SK-N-SH treated with all-trans-retinoic acid at 6 μM for 48 hours (cell line): Measurements from ENCODE around the gene POLE.

Experiments used
- ATAC-seq: fragments of 200-7000 bp; cut with Tn5 transposase; 3 replicates; pipeline ENCODE4 v1.9.1; 2020; ENCODE audit warnings: mild to moderate bottlenecking, moderate library complexity
- ARNTL ChIP-seq: fragments of 450-650 bp; formaldehyde crosslinking; IDR thresholded peaks from 2 replicates; pipeline ENCODE4 v1.5.0; 2020; ENCODE audit warnings: low read depth, mild to moderate bottlenecking, moderate library complexity, borderline replicate concordance
- BACH2 ChIP-seq: fragments of 250-450 bp; sonication (Bioruptor Pico); IDR thresholded peaks from 2 replicates; pipeline ENCODE4 v1.9.0; 2021; ENCODE audit warnings: mild to moderate bottlenecking, borderline replicate concordance
- ESRRG ChIP-seq: fragments of 250-450 bp; sonication (Bioruptor Pico); IDR thresholded peaks from 2 replicates; pipeline ENCODE4 v1.6.1; 2021; ENCODE audit warnings: mild to moderate bottlenecking
- GLIS3 ChIP-seq: fragments of 250-450 bp; sonication (Bioruptor Pico); IDR thresholded peaks from 2 replicates; pipeline ENCODE4 v1.5.0; 2020; ENCODE audit warnings: mild to moderate bottlenecking, moderate library complexity
- POU6F1 ChIP-seq: fragments of 250-450 bp; sonication (Bioruptor Pico); IDR thresholded peaks from 2 replicates; pipeline ENCODE4 v1.8.0; 2021; ENCODE audit warnings: low read depth, mild to moderate bottlenecking, moderate library complexity, borderline replicate concordance
- RARB ChIP-seq: fragments of 250-450 bp; sonication (Bioruptor Pico); IDR thresholded peaks from 2 replicates; pipeline ENCODE4 v1.8.0; 2021; ENCODE audit warnings: mild to moderate bottlenecking, moderate library complexity
- SNAI2 ChIP-seq: fragments of 250-450 bp; sonication (Bioruptor Pico); IDR thresholded peaks from 2 replicates; pipeline ENCODE4 v1.5.0; 2020; ENCODE audit warnings: mild to moderate bottlenecking, moderate library complexity
- ZFP3 ChIP-seq: fragments of 250-450 bp; sonication (Bioruptor Pico); IDR thresholded peaks from 2 replicates; pipeline ENCODE4 v1.5.0; 2020; ENCODE audit warnings: mild to moderate bottlenecking, moderate library complexity
- ZNF565 ChIP-seq: fragments of 450-650 bp; formaldehyde crosslinking; conservative IDR thresholded peaks from 2 replicates; pipeline ENCODE4 v1.5.0; 2020; ENCODE audit warnings: low read depth, mild to moderate bottlenecking, moderate library complexity
- ZNF70 ChIP-seq: fragments of 450-650 bp; formaldehyde crosslinking; IDR thresholded peaks from 2 replicates; pipeline ENCODE4 v1.5.0; 2020; ENCODE audit warnings: mild to moderate bottlenecking, moderate library complexity
- ZNF8 ChIP-seq: fragments of 450-650 bp; formaldehyde crosslinking; IDR thresholded peaks from 2 replicates; pipeline ENCODE4 v1.5.0; 2020; ENCODE audit warnings: mild to moderate bottlenecking, moderate library complexity
- TF ChIP-seq, protein P1 (sequence below): fragments of 250-450 bp; sonication (Bioruptor Pico); IDR thresholded peaks from 2 replicates; pipeline ENCODE4 v1.5.1; 2020; ENCODE audit warnings: low read depth, mild to moderate bottlenecking, moderate library complexity
- TF ChIP-seq, protein P2 (sequence below): fragments of 250-450 bp; sonication (Bioruptor Pico); IDR thresholded peaks from 2 replicates; pipeline ENCODE4 v1.5.0; 2020; ENCODE audit warnings: mild to moderate bottlenecking, moderate library complexity

The POLE gene

GRCh38 chr12:132675757-132676432 lies 11.2 kb downstream of the POLE start:
- TF ChIP-seq RARB (no peak), GLIS3 (no peak), ZNF8 (no peak), BACH2 (no peak)
- TF ChIP-seq, protein P1, sequence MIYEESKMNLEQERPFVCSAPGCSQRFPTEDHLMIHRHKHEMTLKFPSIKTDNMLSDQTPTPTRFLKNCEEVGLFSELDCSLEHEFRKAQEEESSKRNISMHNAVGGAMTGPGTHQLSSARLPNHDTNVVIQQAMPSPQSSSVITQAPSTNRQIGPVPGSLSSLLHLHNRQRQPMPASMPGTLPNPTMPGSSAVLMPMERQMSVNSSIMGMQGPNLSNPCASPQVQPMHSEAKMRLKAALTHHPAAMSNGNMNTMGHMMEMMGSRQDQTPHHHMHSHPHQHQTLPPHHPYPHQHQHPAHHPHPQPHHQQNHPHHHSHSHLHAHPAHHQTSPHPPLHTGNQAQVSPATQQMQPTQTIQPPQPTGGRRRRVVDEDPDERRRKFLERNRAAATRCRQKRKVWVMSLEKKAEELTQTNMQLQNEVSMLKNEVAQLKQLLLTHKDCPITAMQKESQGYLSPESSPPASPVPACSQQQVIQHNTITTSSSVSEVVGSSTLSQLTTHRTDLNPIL, result no peak
- ATAC-seq, result no peak

DNA sequence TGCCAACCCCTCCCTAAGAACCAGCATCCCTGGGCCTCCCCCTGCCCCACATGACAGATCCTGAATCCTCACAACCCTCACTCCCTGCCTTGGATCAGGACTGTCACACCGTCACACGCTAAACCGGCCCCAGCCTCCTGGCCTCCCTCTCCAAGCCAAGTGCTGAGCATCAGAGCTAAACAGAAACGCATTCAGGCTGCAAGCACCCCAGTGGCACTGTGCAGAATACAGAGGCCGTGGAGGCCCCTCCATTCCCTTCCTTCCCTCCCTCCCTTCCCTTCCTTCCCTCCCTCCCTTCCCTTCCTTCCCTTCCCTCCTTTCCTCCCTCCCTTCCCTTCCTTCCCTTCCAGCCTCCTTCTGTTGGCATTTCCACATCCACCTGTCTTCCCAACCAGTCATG lies 12.6 kb downstream of the POLE start:
- ATAC-seq, result no peak
- TF ChIP-seq ESRRG (CRISPR knock-in tag), result no peak
- no peak for TF ChIP-seq ZNF70 (CRISPR knock-in tag)
- TF ChIP-seq ARNTL (CRISPR knock-in tag), result no peak
- TF ChIP-seq POU6F1 (CRISPR knock-in tag), result no peak
- no peak for TF ChIP-seq ZNF565 (CRISPR knock-in tag)

GRCh38 chr12:132673288-132674179 lies 13.6 kb downstream of the POLE start:
- no peak for ATAC-seq
- no peak for TF ChIP-seq ZNF565 (CRISPR knock-in tag)
- TF ChIP-seq, protein P2, sequence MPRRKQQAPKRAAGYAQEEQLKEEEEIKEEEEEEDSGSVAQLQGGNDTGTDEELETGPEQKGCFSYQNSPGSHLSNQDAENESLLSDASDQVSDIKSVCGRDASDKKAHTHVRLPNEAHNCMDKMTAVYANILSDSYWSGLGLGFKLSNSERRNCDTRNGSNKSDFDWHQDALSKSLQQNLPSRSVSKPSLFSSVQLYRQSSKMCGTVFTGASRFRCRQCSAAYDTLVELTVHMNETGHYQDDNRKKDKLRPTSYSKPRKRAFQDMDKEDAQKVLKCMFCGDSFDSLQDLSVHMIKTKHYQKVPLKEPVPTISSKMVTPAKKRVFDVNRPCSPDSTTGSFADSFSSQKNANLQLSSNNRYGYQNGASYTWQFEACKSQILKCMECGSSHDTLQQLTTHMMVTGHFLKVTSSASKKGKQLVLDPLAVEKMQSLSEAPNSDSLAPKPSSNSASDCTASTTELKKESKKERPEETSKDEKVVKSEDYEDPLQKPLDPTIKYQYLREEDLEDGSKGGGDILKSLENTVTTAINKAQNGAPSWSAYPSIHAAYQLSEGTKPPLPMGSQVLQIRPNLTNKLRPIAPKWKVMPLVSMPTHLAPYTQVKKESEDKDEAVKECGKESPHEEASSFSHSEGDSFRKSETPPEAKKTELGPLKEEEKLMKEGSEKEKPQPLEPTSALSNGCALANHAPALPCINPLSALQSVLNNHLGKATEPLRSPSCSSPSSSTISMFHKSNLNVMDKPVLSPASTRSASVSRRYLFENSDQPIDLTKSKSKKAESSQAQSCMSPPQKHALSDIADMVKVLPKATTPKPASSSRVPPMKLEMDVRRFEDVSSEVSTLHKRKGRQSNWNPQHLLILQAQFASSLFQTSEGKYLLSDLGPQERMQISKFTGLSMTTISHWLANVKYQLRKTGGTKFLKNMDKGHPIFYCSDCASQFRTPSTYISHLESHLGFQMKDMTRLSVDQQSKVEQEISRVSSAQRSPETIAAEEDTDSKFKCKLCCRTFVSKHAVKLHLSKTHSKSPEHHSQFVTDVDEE (CRISPR knock-in tag), result no peak
- TF ChIP-seq SNAI2 (CRISPR knock-in tag), result no peak
- TF ChIP-seq, protein P1, result no peak
- no peak for TF ChIP-seq ESRRG (CRISPR knock-in tag)
- TF ChIP-seq GLIS3, result no peak

- no peak for ATAC-seq
- TF ChIP-seq, protein P2 (CRISPR knock-in tag), result no peak
These were observed 14.5 kb downstream of the POLE start for GRCh38 chr12:132672678-132673077.

DNA sequence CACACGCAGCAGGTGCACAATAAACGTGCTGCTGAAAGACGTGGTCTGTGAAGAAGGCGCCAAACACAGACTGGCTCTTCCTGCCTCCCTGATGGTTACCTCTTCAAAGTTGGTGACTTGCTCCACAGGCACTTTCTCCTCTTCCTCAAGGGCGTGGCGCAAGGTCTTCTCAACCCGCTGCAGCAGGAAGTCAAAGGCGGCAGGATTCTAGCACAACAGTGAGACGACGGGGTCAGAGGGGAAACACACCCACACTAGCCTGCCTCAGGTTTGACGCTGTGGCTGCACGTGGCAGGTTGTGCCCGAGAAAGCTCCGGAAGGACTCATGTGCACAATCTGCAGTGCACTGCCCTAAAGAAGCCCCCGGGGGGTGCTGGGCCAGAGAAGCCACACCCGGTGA lies 15.0 kb downstream of the POLE start:
- ATAC-seq, result no peak
- TF ChIP-seq RARB, result no peak
- no peak for TF ChIP-seq ZFP3 (CRISPR knock-in tag)
